Common myeloid progenitor, CD34-positive (primary cell): ENCODE data around the gene PSMC2.

Experiments used
- CTCF ChIA-PET: fragments of 350-600 bp; sonication (Branson Sonifier 250); formaldehyde crosslinking; loops from one replicate; lab custom pipeline; 2021; ENCODE audit warnings: antibody characterized with exemption; lab: Charles Lee
- POLR2A ChIA-PET: fragments of 350-600 bp; sonication (Branson Sonifier 250); formaldehyde crosslinking; loops from one replicate; lab custom pipeline; 2021; ENCODE audit warnings: antibody characterized with exemption; lab: Charles Lee
- DNase-seq, 3 donors: peaks; one replicate each; pipeline versions ENCODE4 v3.0.0 to v3.0.0-alpha.2; 2013
- H3K27ac ChIP-seq, 2 experiments: 1 replicate in 1 of 2; 2 replicates in 1 of 2; pipeline ENCODE4 v1.7.0; 2013; ENCODE audit warnings: inconsistent platforms in 2 of 2, low read length in 2 of 2, mild to moderate bottlenecking in 2 of 2, low read depth in 1 of 2, moderate library complexity in 1 of 2; ENCODE audit not compliant: severe bottlenecking in 2 of 2, insufficient read depth in 1 of 2, poor library complexity in 1 of 2
- H3K27me3 ChIP-seq, 5 experiments: replicated peaks in 2 of 5; 1 replicate in 3 of 5; 2 replicates in 2 of 5; pipeline versions ENCODE4 v1.6.1 to v1.7.0; 2013; ENCODE audit warnings: low read length in 4 of 5, mild to moderate bottlenecking in 2 of 5, moderate library complexity in 2 of 5, inconsistent platforms in 1 of 5; ENCODE audit not compliant: insufficient read depth in 5 of 5, control insufficient read depth in 4 of 5
- H3K36me3 ChIP-seq, 4 experiments: 1 replicate in 2 of 4; 2 replicates in 2 of 4; pipeline versions ENCODE4 v1.6.1 to v1.7.0; 2013; ENCODE audit warnings: low read length in 3 of 4, control low read depth in 1 of 4, mild to moderate bottlenecking in 1 of 4; ENCODE audit not compliant: control insufficient read depth in 4 of 4, insufficient read depth in 4 of 4
- H3K4me1 ChIP-seq, 4 experiments: 1 replicate in 3 of 4; 2 replicates in 1 of 4; pipeline versions ENCODE4 v1.6.1 to v1.7.1; 2013; ENCODE audit warnings: low read length in 3 of 4, mild to moderate bottlenecking in 3 of 4, control low read depth in 1 of 4, inconsistent platforms in 1 of 4, moderate library complexity in 1 of 4; ENCODE audit not compliant: control insufficient read depth in 4 of 4, insufficient read depth in 4 of 4; ENCODE audit errors: control extremely low read depth in 1 of 4
- H3K4me3 ChIP-seq, 7 experiments: 1 replicate in 4 of 7; 2 replicates in 3 of 7; pipeline versions ENCODE4 v1.5.1 to v1.7.0; 2013; ENCODE audit warnings: mild to moderate bottlenecking in 7 of 7, low read length in 6 of 7, moderate library complexity in 6 of 7, inconsistent platforms in 2 of 7, low read depth in 2 of 7, control low read depth in 1 of 7; ENCODE audit not compliant: insufficient read depth in 4 of 7, control insufficient read depth in 1 of 7; ENCODE audit errors: extremely low read depth in 1 of 7
- H3K9me3 ChIP-seq, 5 experiments: 1 replicate in 4 of 5; 2 replicates in 1 of 5; pipeline versions ENCODE4 v1.6.1 to v1.7.1; 2013; ENCODE audit warnings: low read length in 4 of 5, mild to moderate bottlenecking in 2 of 5, inconsistent platforms in 1 of 5, low read depth in 1 of 5, moderate library complexity in 1 of 5; ENCODE audit not compliant: control insufficient read depth in 4 of 5, insufficient read depth in 2 of 5; ENCODE audit errors: control extremely low read depth in 1 of 5
- WGBS: methylation state at CpG from one replicate; pipeline ENCODE4 v1.1.5; 2013; ENCODE audit not compliant: insufficient coverage; 5-methylcytosine and 5-hydroxymethylcytosine counted together

PSMC2 gene

DNA sequence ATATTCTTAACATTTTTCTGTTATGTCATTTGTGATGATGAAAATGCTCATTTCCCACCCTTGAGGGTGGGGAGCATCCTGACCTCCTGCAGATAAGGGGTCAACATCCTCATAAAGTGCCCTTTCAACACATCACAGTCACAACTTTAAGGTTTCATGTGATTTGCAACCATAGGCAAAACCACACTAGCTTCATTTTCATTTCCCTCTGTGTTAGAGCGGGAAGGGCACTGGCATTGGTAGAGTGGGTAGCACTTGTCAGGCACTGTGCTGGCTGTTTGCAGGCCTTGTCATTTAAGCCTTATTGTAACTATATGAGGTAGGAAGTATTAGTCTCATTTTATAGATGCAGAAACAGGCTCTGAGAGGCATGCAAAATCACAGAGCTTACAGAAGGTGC lies 39.8 kb downstream of the PSMC2 start:
- no peaks in the 10 kb centered on the region for H3K27me3 ChIP-seq
- H3K4me1 ChIP-seq, result no peaks in the 10 kb centered on the region
- ChIA-PET CTCF (interaction anchor here (1.3 kb wide), 1 partner anchor 81 kb away, joined by 4 read pairs; no protein-coding TSS in a partner anchor), POLR2A (no interaction called here)
- no peaks in the 10 kb centered on the region for H3K36me3 ChIP-seq
- H3K9me3 ChIP-seq, result no peaks in the 10 kb centered on the region
- H3K4me3 ChIP-seq, result no peak overlapping the region
- WGBS, result no CpG with 5 or more reads among the region's 1 CpG
- DNase-seq, result no peak
- H3K27ac ChIP-seq, result no peak overlapping the region

DNA sequence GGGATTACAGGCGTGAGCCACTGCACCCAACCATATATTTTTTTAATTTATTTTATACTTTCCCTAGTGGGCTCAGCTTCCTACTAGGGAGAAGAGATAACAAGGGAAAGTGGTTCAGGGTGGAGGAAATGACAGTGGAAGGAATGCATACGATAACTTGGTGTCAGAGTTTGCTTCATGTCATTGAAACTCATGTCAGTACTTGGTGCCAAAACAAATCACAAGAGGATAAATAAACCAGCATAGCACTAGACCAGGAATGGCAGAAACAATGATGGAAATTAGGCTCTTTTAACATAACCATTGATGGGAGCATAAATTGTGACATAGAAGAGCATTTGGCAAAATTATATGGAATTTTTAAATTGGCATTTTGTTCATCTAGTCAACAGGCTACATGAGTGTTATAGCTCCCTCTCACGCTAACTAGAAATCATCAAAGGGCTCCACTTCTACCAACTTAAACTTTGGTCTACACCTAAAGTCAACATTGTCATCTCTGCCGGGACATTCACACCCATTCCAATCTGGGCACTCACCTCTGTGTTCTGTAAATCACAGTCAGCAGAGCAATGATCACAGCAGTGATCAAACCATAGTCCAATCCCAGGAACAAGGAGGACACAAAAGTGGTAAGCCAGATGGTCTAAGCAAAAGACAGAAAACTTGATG lies 41.2 kb downstream of the PSMC2 start:
- CTCF ChIA-PET, result no interaction called here
- Histone ChIP-seq H3K27ac (no peak overlapping the region), H3K4me1 (no peaks in the 10 kb centered on the region), H3K27me3 (no peaks in the 10 kb centered on the region), H3K36me3 (no peaks in the 10 kb centered on the region), H3K9me3 (no peaks in the 10 kb centered on the region), H3K4me3 (no peak overlapping the region)
- POLR2A ChIA-PET, result no interaction called here
- DNase-seq, result no peak
- 100% methylated on average over 3 of the region's 4 CpGs for WGBS

DNA sequence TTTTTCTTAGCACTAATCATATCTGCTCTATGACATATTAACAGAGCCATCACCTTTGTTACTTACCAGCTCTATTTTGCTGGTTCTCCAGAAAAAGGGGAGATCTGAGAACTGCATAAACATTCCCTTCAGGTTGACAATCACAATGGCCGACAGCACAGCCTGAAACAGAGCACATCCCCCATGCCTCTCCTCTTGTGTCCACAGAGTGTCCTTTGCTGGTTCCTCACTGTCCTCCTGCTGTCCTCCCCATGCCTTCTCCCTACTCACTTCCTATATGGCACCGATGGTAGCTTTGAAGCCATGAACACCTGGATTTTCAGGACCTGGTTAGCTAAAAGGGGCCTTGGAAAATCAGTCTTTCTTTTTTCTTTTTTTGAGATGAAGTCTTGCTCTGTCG lies 41.8 kb downstream of the PSMC2 start:
- Histone ChIP-seq H3K27ac (no peak overlapping the region), H3K9me3 (no peaks in the 10 kb centered on the region), H3K4me1 (no peaks in the 10 kb centered on the region), H3K4me3 (no peak overlapping the region), H3K27me3 (no peaks in the 10 kb centered on the region), H3K36me3 (no peaks in the 10 kb centered on the region)
- POLR2A ChIA-PET, result no interaction called here
- no peak for DNase-seq
- 100% methylated on average over 3 of the region's 3 CpGs for WGBS
- CTCF ChIA-PET, result no interaction called here

DNA sequence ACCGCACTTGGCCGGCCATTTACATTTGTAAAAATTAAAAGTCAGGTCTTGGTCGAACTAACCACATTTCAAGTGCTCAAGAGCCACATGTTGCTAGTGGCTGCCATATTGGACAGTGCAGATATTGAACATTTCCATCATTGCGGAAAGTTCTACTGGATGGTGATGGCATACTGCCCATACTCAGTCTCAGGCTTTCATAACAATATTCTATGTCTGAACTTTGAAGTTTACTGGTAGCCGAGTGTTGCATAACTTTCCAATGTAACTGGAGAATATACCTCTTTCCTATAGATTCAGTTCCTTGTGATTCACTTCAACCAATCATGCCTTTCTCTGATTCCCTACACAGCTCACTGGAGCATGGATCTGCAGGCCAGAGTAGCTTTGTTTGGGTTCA lies 43.7 kb downstream of the PSMC2 start:
- ChIA-PET CTCF (no interaction called here), POLR2A (no interaction called here)
- Histone ChIP-seq H3K27me3 (no peaks in the 10 kb centered on the region), H3K9me3 (no peaks in the 10 kb centered on the region), H3K27ac (no peak overlapping the region), H3K4me3 (no peak overlapping the region), H3K36me3 (no peaks in the 10 kb centered on the region), H3K4me1 (peaks cover 0 to 1% (median 0%) of the 10 kb centered on the region in 4 experiments)
- 100% methylated on average over 4 of the region's 5 CpGs for whole genome bisulfite sequencing
- no peak for DNase-seq

DNA sequence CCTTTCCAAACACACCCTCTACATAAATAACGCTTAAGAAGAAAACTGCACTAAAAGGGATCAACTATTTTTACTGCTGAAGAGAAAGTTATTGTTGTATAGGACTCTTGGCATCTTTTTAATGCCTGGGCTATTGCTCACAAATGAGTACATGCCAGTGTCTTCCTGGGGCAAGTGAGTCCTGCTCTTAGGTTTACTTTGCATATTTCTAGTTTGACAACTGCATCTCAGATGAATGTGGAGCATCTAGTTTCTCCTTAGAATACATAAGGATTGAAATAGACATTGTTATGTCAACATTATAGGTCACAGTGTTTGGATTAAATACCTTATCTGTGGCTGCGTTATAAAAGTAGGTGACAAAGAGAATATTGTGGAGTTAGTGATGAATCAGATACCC lies 44.5 kb downstream of the PSMC2 start:
- CTCF ChIA-PET, result no interaction called here
- no peak for DNase-seq
- POLR2A ChIA-PET, result no interaction called here
- Histone ChIP-seq H3K27ac (no peak overlapping the region), H3K27me3 (no peaks in the 10 kb centered on the region), H3K4me1 (peaks cover 0 to 6% (median 0%) of the 10 kb centered on the region in 4 experiments), H3K4me3 (no peak overlapping the region), H3K36me3 (no peaks in the 10 kb centered on the region), H3K9me3 (no peaks in the 10 kb centered on the region)
- no CpG with 5 or more reads among the region's 2 CpGs for WGBS

DNA sequence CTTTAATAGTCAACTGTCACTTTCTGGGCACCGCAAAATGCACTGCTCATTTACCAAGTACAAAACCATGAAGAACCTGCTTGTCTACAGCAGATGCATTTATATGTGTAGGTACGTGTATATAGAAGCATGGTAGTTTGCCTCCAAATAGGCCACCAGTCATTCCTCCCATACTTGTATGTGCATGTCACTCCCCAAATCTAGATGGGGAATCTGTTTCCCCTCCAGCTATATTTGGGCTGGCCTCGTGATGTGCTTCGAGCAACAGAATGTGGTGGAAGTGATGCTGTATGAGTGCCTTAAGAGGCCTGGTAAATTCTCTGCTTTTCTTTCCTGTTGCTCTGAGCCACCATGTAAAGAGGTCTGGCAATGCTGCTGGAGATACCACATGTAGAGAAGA lies 47.1 kb downstream of the PSMC2 start:
- Histone ChIP-seq H3K4me1 (peaks cover 0 to 6% (median 0%) of the 10 kb centered on the region in 4 experiments), H3K36me3 (no peaks in the 10 kb centered on the region), H3K4me3 (no peak overlapping the region), H3K9me3 (no peaks in the 10 kb centered on the region), H3K27me3 (no peaks in the 10 kb centered on the region), H3K27ac (no peak overlapping the region)
- WGBS, result 100% methylated on average over 3 of the region's 4 CpGs
- CTCF ChIA-PET, result no interaction called here
- no peak for DNase-seq
- POLR2A ChIA-PET, result no interaction called here

DNA sequence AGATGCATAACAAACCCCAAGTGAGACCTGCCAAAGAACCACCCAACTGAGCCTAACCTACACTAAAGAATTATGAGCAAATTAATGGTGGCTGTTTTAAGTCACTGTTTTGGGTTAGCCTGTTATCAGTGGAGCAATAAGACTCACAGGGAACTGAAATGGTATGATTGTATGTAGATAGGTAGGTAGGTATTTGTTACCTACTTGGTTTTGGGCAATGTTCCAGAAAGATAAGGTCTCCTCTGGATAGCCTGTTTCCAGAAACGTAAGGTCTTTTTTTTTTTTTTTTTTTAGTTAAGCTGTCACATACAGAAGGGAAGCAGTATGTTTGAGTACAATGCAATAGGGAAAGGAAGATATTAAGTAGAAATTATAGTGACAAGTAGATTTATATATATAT lies 47.6 kb downstream of the PSMC2 start:
- DNase-seq, result no peak
- no peak overlapping the region for H3K27ac ChIP-seq
- H3K4me1 ChIP-seq, result peaks cover 0 to 6% (median 0%) of the 10 kb centered on the region in 4 experiments
- no peaks in the 10 kb centered on the region for H3K27me3 ChIP-seq
- POLR2A ChIA-PET, result no interaction called here
- H3K9me3 ChIP-seq, result no peaks in the 10 kb centered on the region
- no peak overlapping the region for H3K4me3 ChIP-seq
- WGBS, result no CpG with 5 or more reads among the region's 1 CpG
- H3K36me3 ChIP-seq, result no peaks in the 10 kb centered on the region
- CTCF ChIA-PET, result no interaction called here
